GM23248 (cell line): ENCODE data around the gene FILIP1L. TPM values are rescaled to one million over a fixed set of nuclear protein-coding genes. Genes with fewer than 3 reads are reported as not detected.
A peak's percentile ranks its signal among the peaks of the same experiment; 100 is the strongest.

Source experiments
- DNase-seq: peaks from one replicate; pipeline ENCODE4 v3.0.0-alpha.2; 2015
- H2AFZ ChIP-seq: fragments of 200-600 bp; sonication (generic); 2 replicates; pipeline ENCODE4 v1.6.1; 2016; ENCODE audit warnings: antibody characterized with exemption
- H3F3A ChIP-seq: fragments of 200-600 bp; sonication (generic); 2 replicates; pipeline ENCODE4 v1.6.1; 2016; ENCODE audit warnings: mild to moderate bottlenecking, antibody characterized with exemption, mixed run types; ENCODE audit not compliant: insufficient read depth
- H3K27ac ChIP-seq: fragments of 200-600 bp; sonication (generic); 2 replicates; pipeline ENCODE4 v1.5.1; 2016; ENCODE audit warnings: mild to moderate bottlenecking
- H3K27me3 ChIP-seq: fragments of 200-600 bp; sonication (generic); replicated peaks from 2 replicates; pipeline ENCODE4 v1.6.1; 2016; ENCODE audit warnings: mild to moderate bottlenecking; ENCODE audit not compliant: insufficient read depth
- H3K36me3 ChIP-seq: fragments of 200-600 bp; sonication (generic); 2 replicates; pipeline ENCODE4 v1.6.1; 2016; ENCODE audit warnings: low read depth, mild to moderate bottlenecking
- H3K4me1 ChIP-seq: fragments of 200-600 bp; sonication (generic); 2 replicates; pipeline ENCODE4 v1.6.1; 2016; ENCODE audit warnings: mild to moderate bottlenecking; ENCODE audit not compliant: insufficient read depth
- H3K4me2 ChIP-seq: fragments of 200-600 bp; sonication (generic); one replicate; pipeline ENCODE4 v1.6.1; 2016; ENCODE audit warnings: mild to moderate bottlenecking; ENCODE audit not compliant: unreplicated experiment
- H3K4me3 ChIP-seq: fragments of 200-600 bp; sonication (generic); 2 replicates; pipeline ENCODE4 v1.5.1; 2016; ENCODE audit warnings: mild to moderate bottlenecking
- H3K79me2 ChIP-seq: fragments of 200-600 bp; sonication (generic); 2 replicates; pipeline ENCODE4 v1.6.1; 2016; ENCODE audit warnings: mild to moderate bottlenecking; ENCODE audit not compliant: insufficient read depth
- H3K9ac ChIP-seq: fragments of 200-600 bp; sonication (generic); 2 replicates; pipeline ENCODE4 v1.6.1; 2016; ENCODE audit warnings: mild to moderate bottlenecking
- H3K9me2 ChIP-seq: fragments of 200-600 bp; sonication (generic); 2 replicates; pipeline ENCODE4 v1.6.1; 2016; ENCODE audit warnings: mixed run types, mild to moderate bottlenecking, moderate library complexity; ENCODE audit not compliant: insufficient read depth
- H3K9me3 ChIP-seq: fragments of 200-600 bp; sonication (generic); one replicate; pipeline ENCODE4 v1.6.1; 2017; ENCODE audit warnings: low read depth
- H4K20me1 ChIP-seq: fragments of 200-600 bp; sonication (generic); 2 replicates; pipeline ENCODE4 v1.6.0; 2016; ENCODE audit not compliant: insufficient read depth
- EZH2 ChIP-seq: fragments of 200-600 bp; sonication (generic); IDR thresholded peaks from 2 replicates; pipeline ENCODE4 v1.6.1; 2018; ENCODE audit warnings: antibody characterized with exemption, mild to moderate bottlenecking; ENCODE audit not compliant: insufficient read depth, poor library complexity, severe bottlenecking
- EZH2phosphoT487 ChIP-seq: fragments of 200-600 bp; sonication (generic); IDR thresholded peaks from 2 replicates; pipeline ENCODE4 v1.6.1; 2018; ENCODE audit warnings: antibody characterized with exemption, moderate library complexity, mild to moderate bottlenecking, low read depth; ENCODE audit not compliant: insufficient read depth
- WGBS, 2 experiments: methylation state at CpG; one replicate each; pipeline ENCODE4 v1.1.6; 2015 to 2017; ENCODE audit warnings: low lambda C conversion rate in 2 of 2, low coverage in 1 of 2; ENCODE audit errors: missing lambda C conversion rate in 2 of 2; 5-methylcytosine and 5-hydroxymethylcytosine counted together
- in situ Hi-C: fragments of 300-500 bp; cut with MboI; formaldehyde crosslinking; loops from 2 replicates; pipeline ENCODE4 v1.15.0; 2020
- polyA plus RNA-seq: library from polyadenylated mRNA; unstranded; fragments of >200 nt; fragmentation: Nextera tagmentation; extraction: Ambion mirVana; gene quantifications from 2 replicates; pipeline ENCODE4 v1.2.1, GENCODE V29; 2016
- total RNA-seq: library from RNA; depleted of rRNA; stranded (reverse); fragments of >200 nt; shearing (Covaris generic); gene quantifications from 2 replicates; pipeline ENCODE4 v1.2.3, GENCODE V29; 2014

The FILIP1L gene
- total and polyA plus RNA-seq, 2 experiments from 2014 or later: 45.0 to 66.3 TPM

- Histone ChIP-seq H3K4me1 (peaks cover 53% of the 10 kb centered on the region), H3K4me3 (peak overlapping the region; percentile 33; the same call in 1 of the 2 replicates), H3K9me3 (no peaks in the 10 kb centered on the region), H2AFZ (no peak overlapping the region), H3K9me2 (no peaks in the 10 kb centered on the region), H3F3A (peaks cover 50% of the 10 kb centered on the region), H3K4me2 (peak overlapping the region; percentile 73), H3K27ac (peak overlapping the region; percentile 25), H3K27me3 (no peaks in the 10 kb centered on the region), H3K36me3 (no peaks in the 10 kb centered on the region), H3K9ac (0 out of 2 replicates have a peak overlapping the region, but pooled peaks have one; percentile 5), H3K79me2 (no peaks in the 10 kb centered on the region), H4K20me1 (no peaks in the 10 kb centered on the region)
- 73 to 75% methylated on average over 2 of the region's 2 CpGs for WGBS, 2 experiments
- in situ Hi-C loops: no loop called here
- no peak for TF ChIP-seq EZH2phosphoT487
- no peak for TF ChIP-seq EZH2
- DNase-seq: no peak
Observed at GRCh38 chr3:100046986-100047385, 67.3 kb downstream of the FILIP1L start.

- peak; percentile 86 for DNase-seq
- H3K9ac ChIP-seq: no peak overlapping the region
- no peaks in the 10 kb centered on the region for H3K9me2 ChIP-seq
- no peaks in the 10 kb centered on the region for H4K20me1 ChIP-seq
- 21 to 24% methylated on average over 3 of the region's 3 CpGs for WGBS, 2 experiments
- no peaks in the 10 kb centered on the region for H3K36me3 ChIP-seq
- in situ Hi-C loops: no loop called here
- peak overlapping the region; percentile 33 for H3K27ac ChIP-seq
- peak overlapping the region; percentile 32 for H3K4me2 ChIP-seq
- H3K4me1 ChIP-seq: peaks cover 64% of the 10 kb centered on the region
- H3K4me3 ChIP-seq: no peak overlapping the region
- no peaks in the 10 kb centered on the region for H3K27me3 ChIP-seq
- H3K9me3 ChIP-seq: no peaks in the 10 kb centered on the region
- no peak overlapping the region for H2AFZ ChIP-seq
- H3F3A ChIP-seq: peaks cover 63% of the 10 kb centered on the region
- TF ChIP-seq EZH2 (no peak), EZH2phosphoT487 (0 out of 2 replicates have a peak, but pooled peaks have one; percentile 45)
- H3K79me2 ChIP-seq: no peaks in the 10 kb centered on the region
Observed at GRCh38 chr3:100045696-100046095, 68.6 kb downstream of the FILIP1L start.

DNA sequence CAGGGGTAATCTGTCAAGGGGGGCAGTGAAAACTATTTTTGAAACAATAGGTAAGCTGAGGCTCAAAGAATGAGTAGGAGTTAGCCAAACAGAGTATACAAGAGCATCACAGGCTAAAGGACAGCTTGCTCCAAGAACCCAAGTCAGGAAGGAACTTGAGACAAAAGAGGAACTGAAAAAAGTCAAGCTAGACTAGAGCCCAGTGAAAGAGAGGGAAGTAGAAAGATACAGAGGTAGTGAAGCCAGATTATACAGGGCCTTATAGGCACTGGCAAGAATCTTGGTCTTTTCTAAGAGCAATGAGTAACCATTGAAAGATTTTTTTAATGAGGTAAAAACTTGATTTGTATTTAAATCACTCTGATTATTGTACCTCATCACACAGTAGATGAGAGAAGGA, 69.9 kb downstream of the FILIP1L start:
- peaks cover 74% of the 10 kb centered on the region for H3K4me1 ChIP-seq
- H3K4me3 ChIP-seq: no peak overlapping the region
- no peaks in the 10 kb centered on the region for H3K36me3 ChIP-seq
- H3K9me2 ChIP-seq: no peaks in the 10 kb centered on the region
- H3K9me3 ChIP-seq: no peaks in the 10 kb centered on the region
- no peak overlapping the region for H3K4me2 ChIP-seq
- no peaks in the 10 kb centered on the region for H4K20me1 ChIP-seq
- no peak overlapping the region for H2AFZ ChIP-seq
- no peak overlapping the region for H3K27ac ChIP-seq
- H3K9ac ChIP-seq: no peak overlapping the region
- TF ChIP-seq EZH2: no peak
- no peak for TF ChIP-seq EZH2phosphoT487
- no peaks in the 10 kb centered on the region for H3K79me2 ChIP-seq
- no peaks in the 10 kb centered on the region for H3K27me3 ChIP-seq
- no peak for DNase-seq
- in situ Hi-C loops: no loop called here
- H3F3A ChIP-seq: peaks cover 75% of the 10 kb centered on the region

DNA sequence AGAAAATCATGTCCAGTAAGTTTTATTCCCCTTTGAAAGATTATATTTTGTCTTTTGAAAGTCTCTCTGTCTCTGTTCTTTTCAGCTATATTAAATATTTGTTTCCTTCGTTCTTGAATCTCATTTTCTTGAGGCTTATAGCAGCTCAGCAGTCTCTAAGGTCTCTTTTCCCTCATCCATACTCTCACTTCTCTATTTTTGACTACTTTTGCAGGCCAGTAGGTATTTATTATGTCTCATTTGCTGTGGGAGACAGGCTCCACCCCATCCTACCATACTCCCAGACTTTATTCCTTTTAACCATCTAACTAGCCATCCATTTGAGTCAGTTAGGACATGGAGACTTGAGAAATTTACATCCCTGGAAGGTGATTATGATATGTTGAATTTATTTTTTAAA, 71.0 kb downstream of the FILIP1L start:
- H3K9me3 ChIP-seq: no peaks in the 10 kb centered on the region
- peaks cover 74% of the 10 kb centered on the region for H3K4me1 ChIP-seq
- H3K9me2 ChIP-seq: no peaks in the 10 kb centered on the region
- TF ChIP-seq EZH2: no peak
- no peak for TF ChIP-seq EZH2phosphoT487
- peaks cover 80% of the 10 kb centered on the region for H3F3A ChIP-seq
- peak overlapping the region; percentile 66 for H3K4me2 ChIP-seq
- no peak for DNase-seq
- peak overlapping the region; percentile 51; the same call in 1 of the 2 replicates for H3K4me3 ChIP-seq
- H3K9ac ChIP-seq: peak overlapping the region; percentile 74
- in situ Hi-C loops: no loop called here
- no peaks in the 10 kb centered on the region for H3K79me2 ChIP-seq
- H3K27me3 ChIP-seq: no peaks in the 10 kb centered on the region
- no peak overlapping the region for H2AFZ ChIP-seq
- no peaks in the 10 kb centered on the region for H3K36me3 ChIP-seq
- peak overlapping the region; percentile 96 for H3K27ac ChIP-seq
- H4K20me1 ChIP-seq: no peaks in the 10 kb centered on the region
- whole genome bisulfite sequencing, 2 experiments: 53 to 73% methylated on average over 1 of the region's 1 CpG
